SK-N-SH treated with all-trans-retinoic acid at 6 μM for 48 hours (cell line): Measurements from ENCODE around the gene NRXN2.

Experiments
- ATAC-seq: fragments of 200-7000 bp; cut with Tn5 transposase; 3 replicates; pipeline ENCODE4 v1.9.1; 2020; ENCODE audit warnings: mild to moderate bottlenecking, moderate library complexity
- ARNTL ChIP-seq: fragments of 450-650 bp; formaldehyde crosslinking; IDR thresholded peaks from 2 replicates; pipeline ENCODE4 v1.5.0; 2020; ENCODE audit warnings: low read depth, mild to moderate bottlenecking, moderate library complexity, borderline replicate concordance
- BACH2 ChIP-seq: fragments of 250-450 bp; sonication (Bioruptor Pico); IDR thresholded peaks from 2 replicates; pipeline ENCODE4 v1.9.0; 2021; ENCODE audit warnings: mild to moderate bottlenecking, borderline replicate concordance
- CSDC2 ChIP-seq: fragments of 250-450 bp; sonication (Bioruptor Pico); IDR thresholded peaks from 2 replicates; pipeline ENCODE4 v1.5.0; 2020; ENCODE audit warnings: mild to moderate bottlenecking, moderate library complexity
- ESRRG ChIP-seq: fragments of 250-450 bp; sonication (Bioruptor Pico); IDR thresholded peaks from 2 replicates; pipeline ENCODE4 v1.6.1; 2021; ENCODE audit warnings: mild to moderate bottlenecking
- GLIS3 ChIP-seq: fragments of 250-450 bp; sonication (Bioruptor Pico); IDR thresholded peaks from 2 replicates; pipeline ENCODE4 v1.5.0; 2020; ENCODE audit warnings: mild to moderate bottlenecking, moderate library complexity
- ISL1 ChIP-seq: fragments of 250-450 bp; sonication (Bioruptor Pico); IDR thresholded peaks from 2 replicates; pipeline ENCODE4 v2.1.2; 2022; ENCODE audit warnings: mild to moderate bottlenecking, moderate library complexity
- OSR1 ChIP-seq: fragments of 250-450 bp; sonication (Bioruptor Pico); IDR thresholded peaks from 2 replicates; pipeline ENCODE4 v1.8.0; 2022; ENCODE audit warnings: moderate library complexity, mild to moderate bottlenecking, inconsistent platforms
- PPARA ChIP-seq: fragments of 250-450 bp; sonication (Bioruptor Pico); IDR thresholded peaks from 2 replicates; pipeline ENCODE4 v1.5.0; 2020; ENCODE audit warnings: mild to moderate bottlenecking, borderline replicate concordance
- SNAI2 ChIP-seq: fragments of 250-450 bp; sonication (Bioruptor Pico); IDR thresholded peaks from 2 replicates; pipeline ENCODE4 v1.5.0; 2020; ENCODE audit warnings: mild to moderate bottlenecking, moderate library complexity
- TCF4 ChIP-seq: fragments of 250-450 bp; sonication (Bioruptor Pico); IDR thresholded peaks from 2 replicates; pipeline ENCODE4 v1.8.0; 2021; ENCODE audit warnings: mild to moderate bottlenecking, moderate library complexity, borderline replicate concordance
- TOX ChIP-seq: fragments of 250-450 bp; sonication (Bioruptor Pico); IDR thresholded peaks from 2 replicates; pipeline ENCODE4 v1.8.0; 2021; ENCODE audit warnings: mild to moderate bottlenecking, moderate library complexity, borderline replicate concordance
- ZC3H10 ChIP-seq: fragments of 250-450 bp; sonication (Bioruptor Pico); IDR thresholded peaks from 2 replicates; pipeline ENCODE4 v1.5.1; 2021; ENCODE audit warnings: mild to moderate bottlenecking, moderate library complexity
- ZFP3 ChIP-seq: fragments of 250-450 bp; sonication (Bioruptor Pico); IDR thresholded peaks from 2 replicates; pipeline ENCODE4 v1.5.0; 2020; ENCODE audit warnings: mild to moderate bottlenecking, moderate library complexity
- ZFP30 ChIP-seq: fragments of 450-650 bp; formaldehyde crosslinking; IDR thresholded peaks from 2 replicates; pipeline ENCODE4 v1.5.0; 2022; ENCODE audit warnings: mild to moderate bottlenecking, moderate library complexity
- ZNF565 ChIP-seq: fragments of 450-650 bp; formaldehyde crosslinking; conservative IDR thresholded peaks from 2 replicates; pipeline ENCODE4 v1.5.0; 2020; ENCODE audit warnings: low read depth, mild to moderate bottlenecking, moderate library complexity
- ZNF70 ChIP-seq: fragments of 450-650 bp; formaldehyde crosslinking; IDR thresholded peaks from 2 replicates; pipeline ENCODE4 v1.5.0; 2020; ENCODE audit warnings: mild to moderate bottlenecking, moderate library complexity
- ZNF8 ChIP-seq: fragments of 450-650 bp; formaldehyde crosslinking; IDR thresholded peaks from 2 replicates; pipeline ENCODE4 v1.5.0; 2020; ENCODE audit warnings: mild to moderate bottlenecking, moderate library complexity
- TF ChIP-seq, protein P1 (sequence below): fragments of 250-450 bp; sonication (Bioruptor Pico); IDR thresholded peaks from 2 replicates; pipeline ENCODE4 v1.8.0; 2021; ENCODE audit warnings: low read depth, mild to moderate bottlenecking, moderate library complexity, borderline replicate concordance
- TF ChIP-seq, protein P2 (sequence below): fragments of 250-450 bp; sonication (Bioruptor Pico); IDR thresholded peaks from 2 replicates; pipeline ENCODE4 v1.5.0; 2020; ENCODE audit warnings: mild to moderate bottlenecking, moderate library complexity
- TF ChIP-seq, protein P3 (sequence below): fragments of 250-450 bp; sonication (Bioruptor Pico); IDR thresholded peaks from 2 replicates; pipeline ENCODE4 v1.8.0; 2020; ENCODE audit warnings: mild to moderate bottlenecking, moderate library complexity, borderline replicate concordance

Gene NRXN2

DNA sequence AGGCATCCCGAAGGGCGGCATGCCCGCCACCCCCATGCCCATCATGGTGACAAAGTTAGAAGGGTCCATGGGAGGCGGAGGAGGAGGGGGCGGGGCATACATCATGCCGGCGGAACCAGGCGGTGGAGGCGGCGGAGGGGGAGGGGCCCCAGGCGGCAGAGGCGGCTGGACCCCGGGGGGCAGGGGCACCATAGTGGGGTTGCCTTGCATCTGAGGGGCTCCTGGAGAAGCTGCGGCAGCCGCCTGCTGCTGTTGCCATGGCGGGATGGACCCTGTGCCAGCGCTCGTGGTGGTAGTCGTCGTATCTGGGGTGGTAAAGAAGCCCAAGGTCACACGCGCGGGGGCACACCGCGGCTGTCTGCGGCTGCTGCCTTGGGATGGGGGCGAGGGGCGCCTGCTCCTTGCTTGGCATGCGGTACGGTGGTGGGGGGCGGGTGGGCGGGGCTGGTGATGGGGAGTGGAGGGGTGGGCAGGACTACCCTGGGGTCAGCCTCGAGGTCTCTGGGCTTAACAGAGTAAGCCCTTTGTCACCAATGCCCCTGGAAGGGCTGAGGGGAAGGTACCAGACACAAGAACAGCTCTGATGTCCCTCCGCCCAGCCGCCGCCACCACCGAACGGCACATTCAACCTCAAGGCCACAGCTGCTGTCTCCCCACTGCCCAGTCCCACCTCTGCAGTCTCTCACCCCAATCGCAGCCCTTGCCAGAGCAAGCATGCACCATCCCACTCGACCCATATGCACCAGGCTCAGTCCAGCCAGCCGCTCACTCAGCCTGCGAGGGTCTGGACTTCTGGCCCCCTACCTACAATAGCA is 43.1 kb upstream of the NRXN2 start:
- no peak for TF ChIP-seq TCF4 (CRISPR knock-in tag)
- TF ChIP-seq TOX (CRISPR knock-in tag), result no peak
- TF ChIP-seq, protein P1, sequence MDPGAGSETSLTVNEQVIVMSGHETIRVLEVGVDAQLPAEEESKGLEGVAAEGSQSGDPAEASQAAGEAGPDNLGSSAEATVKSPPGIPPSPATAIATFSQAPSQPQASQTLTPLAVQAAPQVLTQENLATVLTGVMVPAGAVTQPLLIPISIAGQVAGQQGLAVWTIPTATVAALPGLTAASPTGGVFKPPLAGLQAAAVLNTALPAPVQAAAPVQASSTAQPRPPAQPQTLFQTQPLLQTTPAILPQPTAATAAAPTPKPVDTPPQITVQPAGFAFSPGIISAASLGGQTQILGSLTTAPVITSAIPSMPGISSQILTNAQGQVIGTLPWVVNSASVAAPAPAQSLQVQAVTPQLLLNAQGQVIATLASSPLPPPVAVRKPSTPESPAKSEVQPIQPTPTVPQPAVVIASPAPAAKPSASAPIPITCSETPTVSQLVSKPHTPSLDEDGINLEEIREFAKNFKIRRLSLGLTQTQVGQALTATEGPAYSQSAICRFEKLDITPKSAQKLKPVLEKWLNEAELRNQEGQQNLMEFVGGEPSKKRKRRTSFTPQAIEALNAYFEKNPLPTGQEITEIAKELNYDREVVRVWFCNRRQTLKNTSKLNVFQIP (CRISPR knock-in tag), result no peak
- TF ChIP-seq ZFP3, result no peak
- TF ChIP-seq, protein P2, sequence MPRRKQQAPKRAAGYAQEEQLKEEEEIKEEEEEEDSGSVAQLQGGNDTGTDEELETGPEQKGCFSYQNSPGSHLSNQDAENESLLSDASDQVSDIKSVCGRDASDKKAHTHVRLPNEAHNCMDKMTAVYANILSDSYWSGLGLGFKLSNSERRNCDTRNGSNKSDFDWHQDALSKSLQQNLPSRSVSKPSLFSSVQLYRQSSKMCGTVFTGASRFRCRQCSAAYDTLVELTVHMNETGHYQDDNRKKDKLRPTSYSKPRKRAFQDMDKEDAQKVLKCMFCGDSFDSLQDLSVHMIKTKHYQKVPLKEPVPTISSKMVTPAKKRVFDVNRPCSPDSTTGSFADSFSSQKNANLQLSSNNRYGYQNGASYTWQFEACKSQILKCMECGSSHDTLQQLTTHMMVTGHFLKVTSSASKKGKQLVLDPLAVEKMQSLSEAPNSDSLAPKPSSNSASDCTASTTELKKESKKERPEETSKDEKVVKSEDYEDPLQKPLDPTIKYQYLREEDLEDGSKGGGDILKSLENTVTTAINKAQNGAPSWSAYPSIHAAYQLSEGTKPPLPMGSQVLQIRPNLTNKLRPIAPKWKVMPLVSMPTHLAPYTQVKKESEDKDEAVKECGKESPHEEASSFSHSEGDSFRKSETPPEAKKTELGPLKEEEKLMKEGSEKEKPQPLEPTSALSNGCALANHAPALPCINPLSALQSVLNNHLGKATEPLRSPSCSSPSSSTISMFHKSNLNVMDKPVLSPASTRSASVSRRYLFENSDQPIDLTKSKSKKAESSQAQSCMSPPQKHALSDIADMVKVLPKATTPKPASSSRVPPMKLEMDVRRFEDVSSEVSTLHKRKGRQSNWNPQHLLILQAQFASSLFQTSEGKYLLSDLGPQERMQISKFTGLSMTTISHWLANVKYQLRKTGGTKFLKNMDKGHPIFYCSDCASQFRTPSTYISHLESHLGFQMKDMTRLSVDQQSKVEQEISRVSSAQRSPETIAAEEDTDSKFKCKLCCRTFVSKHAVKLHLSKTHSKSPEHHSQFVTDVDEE (CRISPR knock-in tag), result no peak
- no peak for ATAC-seq

DNA sequence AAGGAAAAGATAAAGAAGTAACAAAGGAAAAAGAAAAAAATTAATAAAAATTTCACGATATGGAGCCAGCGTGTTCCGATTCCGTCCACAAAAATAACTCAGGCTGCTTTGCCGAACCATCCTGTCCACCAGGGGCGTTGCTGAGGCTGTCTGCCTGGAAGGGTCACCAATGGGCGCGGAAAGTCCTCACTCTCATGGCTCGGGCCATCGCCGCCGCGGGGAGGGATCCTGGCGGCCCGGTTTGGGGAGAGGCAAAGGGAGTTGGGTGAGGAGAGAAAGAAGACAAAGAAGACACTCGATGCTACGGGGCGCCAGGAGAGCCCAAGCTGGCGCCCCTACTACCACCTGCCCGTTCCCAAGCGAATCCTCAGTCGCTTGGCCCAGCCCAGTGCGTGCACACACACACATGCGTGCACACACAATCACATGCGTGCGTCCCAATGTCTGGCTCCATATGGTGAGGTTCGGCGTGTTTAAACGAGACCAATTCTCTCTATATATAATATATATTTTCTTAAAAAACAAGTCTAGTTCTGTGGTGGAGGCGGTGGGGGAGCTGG is 42.4 kb upstream of the NRXN2 start:
- TF ChIP-seq, protein P3, sequence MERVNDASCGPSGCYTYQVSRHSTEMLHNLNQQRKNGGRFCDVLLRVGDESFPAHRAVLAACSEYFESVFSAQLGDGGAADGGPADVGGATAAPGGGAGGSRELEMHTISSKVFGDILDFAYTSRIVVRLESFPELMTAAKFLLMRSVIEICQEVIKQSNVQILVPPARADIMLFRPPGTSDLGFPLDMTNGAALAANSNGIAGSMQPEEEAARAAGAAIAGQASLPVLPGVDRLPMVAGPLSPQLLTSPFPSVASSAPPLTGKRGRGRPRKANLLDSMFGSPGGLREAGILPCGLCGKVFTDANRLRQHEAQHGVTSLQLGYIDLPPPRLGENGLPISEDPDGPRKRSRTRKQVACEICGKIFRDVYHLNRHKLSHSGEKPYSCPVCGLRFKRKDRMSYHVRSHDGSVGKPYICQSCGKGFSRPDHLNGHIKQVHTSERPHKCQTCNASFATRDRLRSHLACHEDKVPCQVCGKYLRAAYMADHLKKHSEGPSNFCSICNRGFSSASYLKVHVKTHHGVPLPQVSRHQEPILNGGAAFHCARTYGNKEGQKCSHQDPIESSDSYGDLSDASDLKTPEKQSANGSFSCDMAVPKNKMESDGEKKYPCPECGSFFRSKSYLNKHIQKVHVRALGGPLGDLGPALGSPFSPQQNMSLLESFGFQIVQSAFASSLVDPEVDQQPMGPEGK, result no peak
- no peak for TF ChIP-seq BACH2 (CRISPR knock-in tag)
- TF ChIP-seq, protein P2 (CRISPR knock-in tag), result no peak
- TF ChIP-seq OSR1 (CRISPR knock-in tag), result no peak
- no peak for TF ChIP-seq ISL1 (CRISPR knock-in tag)
- no peak for TF ChIP-seq GLIS3 (CRISPR knock-in tag)
- no peak for TF ChIP-seq ESRRG (CRISPR knock-in tag)
- TF ChIP-seq SNAI2 (CRISPR knock-in tag), result no peak
- no peak for TF ChIP-seq ZFP30 (CRISPR knock-in tag)
- TF ChIP-seq ZNF8 (CRISPR knock-in tag), result no peak

DNA sequence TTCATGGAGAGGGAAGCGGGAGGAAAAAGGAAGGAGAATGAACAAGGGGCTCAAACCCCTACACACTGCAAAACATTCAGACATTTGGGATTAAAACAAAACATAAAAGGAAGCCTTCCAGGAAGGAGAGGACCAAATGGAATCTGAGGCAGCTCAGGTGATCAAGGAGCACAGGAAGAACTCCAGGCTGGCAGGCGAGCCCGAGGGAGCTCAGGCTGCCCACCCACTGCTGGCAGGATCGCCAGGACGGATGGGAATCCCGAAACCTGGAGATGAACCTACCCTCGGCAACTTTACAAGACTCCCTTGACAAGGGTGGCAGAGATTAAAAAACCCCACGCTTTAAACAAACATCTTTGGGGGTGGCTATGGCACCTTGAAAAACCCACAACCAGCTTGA is 41.8 kb upstream of the NRXN2 start:
- no peak for ATAC-seq
- TF ChIP-seq TOX (CRISPR knock-in tag), result no peak
- TF ChIP-seq PPARA, result no peak
- no peak for TF ChIP-seq ZNF70 (CRISPR knock-in tag)
- no peak for TF ChIP-seq ZC3H10 (CRISPR knock-in tag)

More for the DNA sequence above, 42.4 kb upstream of the NRXN2 start:
- no peak for ATAC-seq

DNA sequence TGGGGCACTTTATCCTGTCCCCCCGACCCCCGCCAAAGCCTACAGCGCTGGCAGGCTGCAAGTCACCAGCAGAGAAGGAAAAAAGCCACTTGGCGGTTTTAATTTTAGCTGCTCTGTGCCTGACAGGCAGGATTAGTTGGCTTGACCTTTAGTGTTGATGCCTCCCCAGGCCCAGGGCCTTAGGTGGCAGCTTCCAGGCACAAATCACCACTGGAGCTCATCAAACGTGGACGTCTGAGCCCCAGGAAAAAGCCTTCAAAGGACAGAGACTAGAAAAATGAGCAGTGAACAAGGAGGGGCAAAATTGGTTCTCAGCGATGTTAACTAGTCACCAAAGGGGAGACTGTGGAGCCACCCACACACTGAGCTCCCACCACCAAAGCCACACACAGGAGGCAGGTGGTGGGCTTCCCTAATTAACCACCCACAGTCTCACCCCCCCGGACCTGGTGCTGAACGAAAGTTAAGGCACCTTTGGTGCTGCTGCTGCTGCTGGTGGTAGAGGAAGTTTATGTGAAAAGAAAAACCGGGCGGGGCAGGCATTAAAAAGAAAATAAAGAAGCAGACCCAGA is 41.1 kb upstream of the NRXN2 start:
- ATAC-seq, result no peak
- TF ChIP-seq, protein P1 (CRISPR knock-in tag), result no peak
- TF ChIP-seq GLIS3 (CRISPR knock-in tag) (no peak), CSDC2 (CRISPR knock-in tag) (no peak), ZC3H10 (CRISPR knock-in tag) (no peak), OSR1 (CRISPR knock-in tag) (no peak), ZFP30 (CRISPR knock-in tag) (no peak), TCF4 (CRISPR knock-in tag) (no peak), TOX (CRISPR knock-in tag) (no peak), ZNF70 (CRISPR knock-in tag) (no peak), ZNF8 (CRISPR knock-in tag) (no peak), ZNF565 (CRISPR knock-in tag) (no peak), ARNTL (CRISPR knock-in tag) (no peak), ISL1 (CRISPR knock-in tag) (no peak)
- TF ChIP-seq, protein P3, result no peak
- TF ChIP-seq, all 23 proteins: peak for 0
